ENCODE results near the gene OTULIN.

OTULIN gene

GRCh38 chr5:14744296-14745187 lies 80.0 kb downstream of the OTULIN start:
- DNase-seq: no peak

GRCh38 chr5:14745188-14745563 lies 80.7 kb downstream of the OTULIN start:
- no peak for DNase-seq

DNA sequence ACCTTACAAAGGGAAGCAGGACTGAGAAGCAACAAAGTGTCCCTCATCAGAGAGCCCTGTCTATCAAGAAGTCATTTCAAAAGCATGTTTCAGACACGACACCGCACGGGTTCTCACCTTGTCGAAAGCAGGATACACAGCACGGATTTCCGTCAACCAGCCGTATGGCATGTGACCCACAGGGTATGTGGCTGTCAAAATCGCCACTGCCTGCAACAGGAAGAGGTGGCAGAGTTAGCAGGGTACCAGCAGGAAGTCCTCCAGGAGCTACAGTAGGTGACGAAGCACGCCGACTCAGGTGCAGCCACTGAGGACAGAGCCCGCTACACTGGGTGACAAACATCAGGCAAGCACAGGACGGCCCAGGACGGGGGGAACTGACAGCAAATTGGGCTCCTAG lies 81.2 kb downstream of the OTULIN start:
- DNase-seq: no peak

DNA sequence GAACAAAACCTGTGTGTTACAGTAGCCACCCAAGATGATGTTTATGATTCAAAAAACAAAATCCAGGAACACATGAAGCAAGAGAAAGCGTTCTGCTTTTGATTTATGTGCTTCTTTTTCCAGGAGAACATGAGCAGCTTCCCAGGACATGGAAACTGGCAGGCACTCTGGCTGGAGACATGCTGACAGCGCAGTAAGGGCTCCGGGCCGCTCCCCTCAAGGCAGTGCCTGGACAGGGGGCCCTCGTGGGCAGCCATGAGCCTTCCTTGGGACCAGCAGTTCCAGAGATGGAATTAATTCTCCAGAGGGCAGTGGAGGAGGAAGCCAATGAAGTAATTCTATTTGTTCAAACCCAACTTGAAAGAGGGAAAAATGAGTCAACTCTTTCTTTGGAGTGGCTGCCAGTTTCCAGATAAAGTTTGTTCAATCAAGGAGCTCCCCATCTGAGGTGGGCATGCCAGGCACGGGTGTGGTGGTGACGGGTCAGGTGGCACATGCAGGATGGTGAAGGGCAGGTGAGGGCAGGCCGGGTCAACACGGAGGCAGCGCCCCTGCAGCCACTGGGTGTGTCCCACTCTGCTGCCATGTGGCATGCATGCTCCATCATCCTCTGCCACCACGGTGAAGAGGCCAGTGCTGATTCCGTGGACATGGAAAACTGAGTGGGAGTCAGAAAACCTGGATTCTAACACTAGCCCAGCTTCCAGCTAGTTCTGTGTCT lies 83.8 kb downstream of the OTULIN start:
- no peak for DNase-seq
